Brain microvascular endothelial cell (primary cell): ENCODE measurements around the gene SEMA3E.

Source experiments
- DNase-seq: peaks from one replicate; pipeline ENCODE4 v3.0.0-alpha.2; 2020
- H3K27ac ChIP-seq: fragments of 250-450 bp; sonication (Bioruptor Pico); 2 replicates; pipeline ENCODE4 v1.5.1; 2020; ENCODE audit warnings: mild to moderate bottlenecking, moderate library complexity
- H3K27me3 ChIP-seq: fragments of 250-450 bp; sonication (Bioruptor Pico); replicated peaks from 2 replicates; pipeline ENCODE4 v1.5.1; 2020; ENCODE audit warnings: mild to moderate bottlenecking
- H3K36me3 ChIP-seq: fragments of 250-450 bp; sonication (Bioruptor Pico); replicated peaks from 2 replicates; pipeline ENCODE4 v1.5.1; 2020; ENCODE audit warnings: mild to moderate bottlenecking
- H3K4me3 ChIP-seq: 2 replicates; pipeline ENCODE4 v1.5.1; 2011; ENCODE audit warnings: low read depth, mild to moderate bottlenecking, control low read depth, low read length, moderate library complexity
- in situ Hi-C: cut with HindIII; loops from 2 replicates; pipeline ENCODE4 v1.10.0; 2017; ENCODE audit warnings: low sequenced_read_pairs, low pct_ligation_motif_present
- TF ChIP-seq, protein P1 (sequence below): IDR thresholded peaks from 2 replicates; pipeline ENCODE4 v1.5.1; 2011; ENCODE audit warnings: low read depth, mild to moderate bottlenecking, moderate library complexity, low read length, control low read depth, inconsistent platforms; ENCODE audit errors: missing control alignments

Gene SEMA3E

DNA sequence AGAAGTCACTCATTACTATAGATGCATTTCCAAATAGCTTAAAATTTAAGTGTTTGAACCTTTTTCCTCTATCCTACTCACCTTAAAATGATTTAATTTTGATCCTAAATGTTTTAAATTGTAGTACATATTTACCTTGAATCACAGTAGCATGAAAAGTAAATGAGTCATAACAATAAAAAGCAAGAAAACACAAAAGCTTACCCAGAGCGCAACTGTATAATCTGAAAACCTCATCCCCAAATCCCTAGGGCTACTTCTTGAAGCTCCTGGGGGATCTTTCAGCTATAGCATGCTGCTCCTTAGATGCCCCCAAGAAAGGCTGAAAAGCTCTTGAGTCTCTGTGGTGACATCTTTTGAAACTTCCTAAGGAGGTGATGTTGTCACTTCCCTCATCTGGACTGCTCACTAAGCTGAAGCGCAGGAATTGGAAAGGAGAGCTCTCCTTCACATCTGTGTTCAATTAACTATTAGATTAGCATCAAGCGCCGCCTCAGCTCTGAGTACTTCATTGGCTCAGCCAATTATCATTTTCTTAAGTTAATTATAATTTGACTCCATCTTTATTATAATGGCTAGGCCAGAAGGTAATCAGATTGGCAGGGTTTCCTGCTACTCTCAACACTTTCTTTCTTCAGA lies 60.2 kb downstream of the SEMA3E start:
- H3K4me3 ChIP-seq: no peak overlapping the region
- no peaks in the 10 kb centered on the region for H3K27me3 ChIP-seq
- TF ChIP-seq, protein P1, sequence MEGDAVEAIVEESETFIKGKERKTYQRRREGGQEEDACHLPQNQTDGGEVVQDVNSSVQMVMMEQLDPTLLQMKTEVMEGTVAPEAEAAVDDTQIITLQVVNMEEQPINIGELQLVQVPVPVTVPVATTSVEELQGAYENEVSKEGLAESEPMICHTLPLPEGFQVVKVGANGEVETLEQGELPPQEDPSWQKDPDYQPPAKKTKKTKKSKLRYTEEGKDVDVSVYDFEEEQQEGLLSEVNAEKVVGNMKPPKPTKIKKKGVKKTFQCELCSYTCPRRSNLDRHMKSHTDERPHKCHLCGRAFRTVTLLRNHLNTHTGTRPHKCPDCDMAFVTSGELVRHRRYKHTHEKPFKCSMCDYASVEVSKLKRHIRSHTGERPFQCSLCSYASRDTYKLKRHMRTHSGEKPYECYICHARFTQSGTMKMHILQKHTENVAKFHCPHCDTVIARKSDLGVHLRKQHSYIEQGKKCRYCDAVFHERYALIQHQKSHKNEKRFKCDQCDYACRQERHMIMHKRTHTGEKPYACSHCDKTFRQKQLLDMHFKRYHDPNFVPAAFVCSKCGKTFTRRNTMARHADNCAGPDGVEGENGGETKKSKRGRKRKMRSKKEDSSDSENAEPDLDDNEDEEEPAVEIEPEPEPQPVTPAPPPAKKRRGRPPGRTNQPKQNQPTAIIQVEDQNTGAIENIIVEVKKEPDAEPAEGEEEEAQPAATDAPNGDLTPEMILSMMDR: no peak
- H3K27ac ChIP-seq: no peak overlapping the region
- no peaks in the 10 kb centered on the region for H3K36me3 ChIP-seq
- in situ Hi-C loops: no loop called here
- no peak for DNase-seq

GRCh38 chr7:83586281-83586680 lies 62.7 kb downstream of the SEMA3E start:
- H3K27ac ChIP-seq: no peak overlapping the region
- in situ Hi-C loops: no loop called here
- no peak overlapping the region for H3K4me3 ChIP-seq
- H3K27me3 ChIP-seq: no peaks in the 10 kb centered on the region
- H3K36me3 ChIP-seq: no peaks in the 10 kb centered on the region
- TF ChIP-seq, protein P1: no peak
- DNase-seq: no peak

DNA sequence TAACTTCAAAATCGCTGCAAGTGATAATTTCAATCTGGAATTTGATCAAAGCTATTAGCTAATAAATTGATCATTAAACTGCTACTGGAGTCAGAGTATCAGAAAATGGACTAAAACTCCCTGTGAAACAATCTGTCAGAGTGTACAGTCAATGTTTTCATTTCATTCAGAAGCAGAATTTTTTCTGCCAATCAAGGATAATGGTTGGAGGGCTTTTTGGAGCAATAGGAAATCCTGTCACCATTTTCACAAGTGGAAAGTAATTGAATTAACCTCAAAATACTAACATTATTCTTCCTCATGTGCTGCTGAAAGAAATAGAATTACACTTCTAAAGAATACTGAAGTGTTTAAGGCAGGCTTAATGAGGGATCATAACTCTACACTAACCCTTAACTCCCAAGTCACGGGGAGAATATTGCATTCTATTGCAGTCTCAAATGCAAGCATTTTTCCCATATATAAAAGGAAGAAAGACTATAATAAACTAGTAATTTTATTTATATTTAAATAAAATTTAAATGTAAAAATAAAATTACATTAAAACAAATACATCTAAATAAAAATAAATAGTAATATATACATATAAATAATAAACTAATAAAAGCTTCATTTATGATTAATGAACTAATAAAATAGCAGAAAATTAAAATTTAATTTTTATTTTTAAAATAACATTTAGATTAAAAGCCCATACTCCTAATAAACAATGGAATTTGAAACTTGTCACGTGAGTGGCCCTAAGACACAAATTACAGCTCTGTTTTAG lies 67.1 kb downstream of the SEMA3E start:
- H3K36me3 ChIP-seq: no peaks in the 10 kb centered on the region
- no peak for DNase-seq
- no peak overlapping the region for H3K27ac ChIP-seq
- TF ChIP-seq, protein P1: no peak
- H3K27me3 ChIP-seq: no peaks in the 10 kb centered on the region
- in situ Hi-C loops: no loop called here
- no peak overlapping the region for H3K4me3 ChIP-seq

- in situ Hi-C loops: no loop called here
- no peak for DNase-seq
Measured at GRCh38 chr7:83579740-83580139, 69.2 kb downstream of the SEMA3E start.

DNA sequence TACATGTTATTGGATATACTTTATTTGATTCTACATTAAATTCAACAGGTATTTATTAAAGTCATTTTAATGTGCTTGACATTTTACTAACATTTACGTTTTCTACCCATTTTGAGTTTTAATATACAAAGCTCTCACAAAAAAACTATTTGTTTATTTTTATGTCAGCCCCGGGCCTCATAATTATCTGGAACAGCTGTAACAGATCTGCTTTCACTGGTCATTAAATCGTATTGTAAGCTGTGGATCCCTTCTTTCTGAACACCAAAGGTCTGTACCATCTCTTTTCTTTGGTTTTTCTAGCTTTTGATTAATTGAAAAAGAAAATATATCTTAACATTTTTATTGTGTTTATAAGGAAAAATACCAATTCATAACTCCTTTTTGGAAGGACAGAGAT lies 73.5 kb downstream of the SEMA3E start:
- Histone ChIP-seq H3K27ac (no peak overlapping the region), H3K4me3 (no peak overlapping the region), H3K36me3 (no peaks in the 10 kb centered on the region), H3K27me3 (no peaks in the 10 kb centered on the region)
- in situ Hi-C loops: no loop called here
- TF ChIP-seq, protein P1: no peak
- no peak for DNase-seq

More at GRCh38 chr7:83579740-83580139, 69.2 kb downstream of the SEMA3E start:
- Histone ChIP-seq H3K27me3 (no peaks in the 10 kb centered on the region), H3K36me3 (no peaks in the 10 kb centered on the region), H3K4me3 (no peak overlapping the region), H3K27ac (no peak overlapping the region)
- TF ChIP-seq, protein P1: no peak
